Bronchial epithelial cell (primary cell): Measurements from ENCODE around the gene NSRP1. TPM values are rescaled to one million over a fixed set of nuclear protein-coding genes. Genes with fewer than 3 reads are reported as not detected.

Experiments used
- DNase-seq: peaks from one replicate; pipeline ENCODE4 v3.0.0-alpha.2; 2010; ENCODE audit warnings: low read depth
- FAIRE-seq: peaks from 2 replicates; lab custom pipeline; 2011; peaks lifted over from hg19 to GRCh38; lab: Jason Lieb, UNC
- H3K27me3 ChIP-seq: 2 replicates; pipeline ENCODE4 v1.5.1; 2011; ENCODE audit warnings: low read length; ENCODE audit not compliant: control insufficient read depth, insufficient read depth
- H3K36me3 ChIP-seq: 2 replicates; pipeline ENCODE4 v1.5.1; 2011; ENCODE audit warnings: low read length; ENCODE audit not compliant: control insufficient read depth, insufficient read depth
- H3K4me3 ChIP-seq: 2 replicates; pipeline ENCODE4 v1.5.1; 2011; ENCODE audit warnings: mild to moderate bottlenecking, low read depth, low read length, control low read depth
- total RNA-seq: library from RNA; depleted of rRNA; stranded (reverse); fragments of >200 nt; gene quantifications from 2 replicates; pipeline ENCODE4 v1.2.1, GENCODE V29; 2014
- TF ChIP-seq, protein P1 (sequence below): IDR thresholded peaks from 2 replicates; pipeline ENCODE4 v1.5.1; 2011; ENCODE audit warnings: mild to moderate bottlenecking, moderate library complexity, low read length, control low read depth, inconsistent platforms; ENCODE audit not compliant: insufficient read depth, severe bottlenecking

NSRP1 gene
- total RNA-seq, 1 donor from 2014 or later: 8.7 TPM

DNA sequence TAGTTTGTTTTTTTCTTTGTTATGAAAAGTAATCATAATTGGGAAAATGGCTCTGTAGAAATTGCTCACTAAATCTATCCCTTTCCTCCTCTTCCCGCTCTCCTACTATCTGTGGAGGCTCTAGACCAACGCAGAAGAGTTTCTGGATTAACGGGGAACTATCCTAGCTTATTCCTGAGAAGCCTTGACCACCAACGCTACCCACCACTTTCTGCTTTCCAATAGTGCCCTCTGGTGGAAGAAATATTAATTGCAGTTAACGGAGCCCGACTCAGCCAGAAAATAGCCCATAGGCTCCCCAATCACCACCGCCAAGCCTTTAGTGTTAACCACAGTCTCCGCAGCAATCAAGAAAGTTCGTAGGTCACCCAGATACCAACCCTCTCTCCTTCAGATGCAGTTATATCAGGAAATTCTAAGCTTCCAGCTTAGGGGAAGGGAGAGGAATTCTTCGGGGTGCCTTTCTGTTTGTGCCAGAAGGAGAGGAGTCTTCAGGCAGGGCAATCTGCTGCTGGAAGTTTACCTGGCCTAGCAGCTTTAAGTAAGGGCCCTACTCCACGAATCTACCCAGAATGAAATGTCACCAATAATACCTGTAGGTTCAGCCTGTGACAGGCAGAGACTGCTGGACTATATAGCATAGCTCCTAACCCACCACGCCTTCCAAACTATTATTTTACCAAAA is 23.0 kb upstream of the NSRP1 start:
- H3K36me3 ChIP-seq: no peaks in the 10 kb centered on the region
- FAIRE-seq (no peak), DNase-seq (peak; percentile 44)
- TF ChIP-seq, protein P1, sequence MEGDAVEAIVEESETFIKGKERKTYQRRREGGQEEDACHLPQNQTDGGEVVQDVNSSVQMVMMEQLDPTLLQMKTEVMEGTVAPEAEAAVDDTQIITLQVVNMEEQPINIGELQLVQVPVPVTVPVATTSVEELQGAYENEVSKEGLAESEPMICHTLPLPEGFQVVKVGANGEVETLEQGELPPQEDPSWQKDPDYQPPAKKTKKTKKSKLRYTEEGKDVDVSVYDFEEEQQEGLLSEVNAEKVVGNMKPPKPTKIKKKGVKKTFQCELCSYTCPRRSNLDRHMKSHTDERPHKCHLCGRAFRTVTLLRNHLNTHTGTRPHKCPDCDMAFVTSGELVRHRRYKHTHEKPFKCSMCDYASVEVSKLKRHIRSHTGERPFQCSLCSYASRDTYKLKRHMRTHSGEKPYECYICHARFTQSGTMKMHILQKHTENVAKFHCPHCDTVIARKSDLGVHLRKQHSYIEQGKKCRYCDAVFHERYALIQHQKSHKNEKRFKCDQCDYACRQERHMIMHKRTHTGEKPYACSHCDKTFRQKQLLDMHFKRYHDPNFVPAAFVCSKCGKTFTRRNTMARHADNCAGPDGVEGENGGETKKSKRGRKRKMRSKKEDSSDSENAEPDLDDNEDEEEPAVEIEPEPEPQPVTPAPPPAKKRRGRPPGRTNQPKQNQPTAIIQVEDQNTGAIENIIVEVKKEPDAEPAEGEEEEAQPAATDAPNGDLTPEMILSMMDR: peak; percentile 66
- no peak overlapping the region for H3K4me3 ChIP-seq
- peaks cover 1% of the 10 kb centered on the region for H3K27me3 ChIP-seq

- Histone ChIP-seq H3K4me3 (no peak overlapping the region), H3K36me3 (no peaks in the 10 kb centered on the region), H3K27me3 (no peaks in the 10 kb centered on the region)
- FAIRE-seq: no peak
- DNase-seq: peak; percentile 83
- TF ChIP-seq, protein P1: peak; percentile 66
Measured at GRCh38 chr17:30095507-30096244, 20.9 kb upstream of the NSRP1 start.

GRCh38 chr17:30101686-30102390 is 14.8 kb upstream of the NSRP1 start:
- TF ChIP-seq, protein P1: no peak
- DNase-seq (no peak), FAIRE-seq (no peak)
- no peaks in the 10 kb centered on the region for H3K27me3 ChIP-seq
- no peak overlapping the region for H3K4me3 ChIP-seq
- H3K36me3 ChIP-seq: no peaks in the 10 kb centered on the region

- Histone ChIP-seq H3K27me3 (no peaks in the 10 kb centered on the region), H3K4me3 (no peak overlapping the region), H3K36me3 (no peaks in the 10 kb centered on the region)
- TF ChIP-seq, protein P1: no peak
- FAIRE-seq (no peak), DNase-seq (no peak)
Measured at GRCh38 chr17:30103921-30104320, 12.7 kb upstream of the NSRP1 start.

DNA sequence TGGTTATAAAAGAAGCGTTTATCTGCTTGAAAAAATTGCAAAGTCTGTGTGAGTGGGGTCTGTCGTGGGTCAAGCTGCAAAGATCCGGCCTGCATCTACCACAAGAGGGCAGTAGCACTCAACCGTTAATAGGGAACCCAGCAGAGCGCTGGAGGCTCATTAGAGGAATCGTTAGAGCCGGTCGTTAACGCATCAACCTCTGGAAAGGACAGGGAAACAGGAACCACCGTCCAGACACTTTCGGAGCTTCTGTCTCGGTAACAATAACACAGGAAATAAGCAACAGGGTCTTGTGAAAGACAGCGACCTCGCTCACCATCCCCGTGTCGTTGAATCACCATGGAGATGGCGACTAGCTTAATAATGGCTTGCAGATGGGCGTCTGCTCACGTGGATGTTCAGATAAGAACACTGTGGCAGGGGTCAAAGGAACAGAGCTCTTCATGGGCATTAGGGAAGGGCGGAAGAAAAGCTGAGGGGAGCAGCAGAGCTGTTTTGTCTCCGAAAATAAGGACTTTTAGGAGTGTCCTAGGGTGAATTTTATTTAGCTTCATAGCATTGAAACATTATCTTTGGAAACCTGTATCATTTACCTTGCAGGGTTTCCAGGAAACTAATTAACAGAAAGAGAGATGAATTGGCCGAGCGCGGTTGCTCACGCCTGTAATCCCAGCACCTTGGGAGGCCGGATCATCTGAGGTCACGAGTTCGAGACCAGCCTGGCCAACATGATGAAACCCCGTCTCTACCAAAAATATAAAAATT is 11.9 kb upstream of the NSRP1 start:
- DNase-seq (peak; percentile 67), FAIRE-seq (peak; percentile 7)
- no peaks in the 10 kb centered on the region for H3K27me3 ChIP-seq
- H3K4me3 ChIP-seq: peak overlapping the region; percentile 16
- no peaks in the 10 kb centered on the region for H3K36me3 ChIP-seq
- TF ChIP-seq, protein P1: peak; percentile 89
